ENCODE measurements around the gene ATP5F1C.

GRCh38 chr10:7832060-7832459, 44.1 kb downstream of the ATP5F1C start:
- TF ChIP-seq CTCF (IDR thresholded peaks at IDR 0.05) (no peak), POLR2A (IDR thresholded peaks at IDR 0.05) (no peak)

Measured in transverse colon (tissue), 3 donors.